HG03520 (cell line): ENCODE data around the gene OR6Y1.

ENCODE experiments used
- ATAC-seq: cut with Tn5 transposase; IDR thresholded peaks from one replicate; pipeline ENCODE4 v1.9.1; 2021; ENCODE audit warnings: mild to moderate bottlenecking, moderate library complexity; ENCODE audit not compliant: unreplicated experiment

Gene OR6Y1

GRCh38 chr1:158554352-158554751, at the start of gene OR6Y1:
OR6Y1 (minus strand) TSS chr1:158554405; CDS start chr1:158548105, 6,300 bp downstream.
- no peak for ATAC-seq

GRCh38 chr1:158600735-158601134, 46.5 kb upstream of the OR6Y1 start:
- no peak for ATAC-seq

GRCh38 chr1:158586942-158587341, 32.7 kb upstream of the OR6Y1 start:
- no peak for ATAC-seq

GRCh38 chr1:158583962-158584361, 29.8 kb upstream of the OR6Y1 start:
- no peak for ATAC-seq

GRCh38 chr1:158579733-158580132, 25.5 kb upstream of the OR6Y1 start, which contains the start of gene OR10X1:
OR10X1 (minus strand) TSS chr1:158579899; CDS start chr1:158579899, 0 bp downstream.
- ATAC-seq, result no peak

- no peak for ATAC-seq
Measured at GRCh38 chr1:158577561-158577960, 23.4 kb upstream of the OR6Y1 start.

GRCh38 chr1:158572226-158572625, 18.0 kb upstream of the OR6Y1 start:
- no peak for ATAC-seq

- ATAC-seq, result no peak
Measured at GRCh38 chr1:158570480-158570879, 16.3 kb upstream of the OR6Y1 start, which contains the start of gene OR6P1. OR6P1 (minus strand) TSS chr1:158570580; CDS start chr1:158563604, 6,976 bp downstream.

- ATAC-seq, result no peak
Measured at GRCh38 chr1:158564608-158565007, 10.4 kb upstream of the OR6Y1 start.

GRCh38 chr1:158563853-158564252, 9.6 kb upstream of the OR6Y1 start:
- no peak for ATAC-seq

GRCh38 chr1:158559696-158560095, 5.5 kb upstream of the OR6Y1 start:
- no peak for ATAC-seq

- no peak for ATAC-seq
Measured at GRCh38 chr1:158552296-158552695, 1.9 kb downstream of the OR6Y1 start.

GRCh38 chr1:158547533-158547932, 6.7 kb downstream of the OR6Y1 start:
- ATAC-seq, result no peak

- ATAC-seq, result no peak
Measured at GRCh38 chr1:158537609-158538008, 16.6 kb downstream of the OR6Y1 start.

GRCh38 chr1:158534496-158534895, 19.7 kb downstream of the OR6Y1 start:
- no peak for ATAC-seq

GRCh38 chr1:158527190-158527815, 26.9 kb downstream of the OR6Y1 start:
- ATAC-seq, result no peak

- ATAC-seq, result no peak
Measured at GRCh38 chr1:158521666-158522058, 32.5 kb downstream of the OR6Y1 start.

- no peak for ATAC-seq
Measured at GRCh38 chr1:158520955-158521665, 33.1 kb downstream of the OR6Y1 start.

- no peak for ATAC-seq
Measured at GRCh38 chr1:158520021-158520420, 34.2 kb downstream of the OR6Y1 start.

- ATAC-seq, result no peak
Measured at GRCh38 chr1:158516966-158517365, 37.2 kb downstream of the OR6Y1 start.

- no peak for ATAC-seq
Measured at GRCh38 chr1:158509471-158510156, 44.6 kb downstream of the OR6Y1 start.

- ATAC-seq, result no peak
Measured at GRCh38 chr1:158507511-158507910, 46.7 kb downstream of the OR6Y1 start.
